Esophagus squamous epithelium (tissue), 4 donors: Measurements from ENCODE around the gene PRODH2.

ENCODE experiments used
- CTCF ChIP-seq, 6 experiments: fragments of 450-650 bp in 4 of 6; fragments of 200-600 bp in 2 of 6; sonication (generic) in 2 of 6; IDR thresholded peaks; one replicate each; pipeline ENCODE4 v1.5.1; 2016 to 2019; ENCODE audit warnings: antibody characterized with exemption in 6 of 6, mild to moderate bottlenecking in 4 of 6, moderate library complexity in 4 of 6
- POLR2A ChIP-seq, 4 donors: fragments of 450-650 bp; IDR thresholded peaks; one replicate each; pipeline ENCODE4 v1.6.1; 2017; ENCODE audit warnings: antibody characterized with exemption in 4 of 4, mild to moderate bottlenecking in 4 of 4, moderate library complexity in 3 of 4

GRCh38 chr19:35759697-35760096, 52.9 kb downstream of the PRODH2 start:
- TF ChIP-seq CTCF (IDR thresholded peaks at IDR 0.05), result no peak
- no peak for TF ChIP-seq POLR2A (IDR thresholded peaks at IDR 0.05)
